GM21360 (cell line): Measurements from ENCODE around the gene TMEM191B.
"Not testable (repeated sequence)": the region's sequence is repeated elsewhere in the genome, so short reads cannot be mapped to it uniquely, and the experiment has no call there.

Experiments used
- ATAC-seq: cut with Tn5 transposase; IDR thresholded peaks from one replicate; pipeline ENCODE4 v1.9.1; 2021; ENCODE audit warnings: mild to moderate bottlenecking, moderate library complexity; ENCODE audit not compliant: unreplicated experiment

The TMEM191B gene

GRCh38 chr22:18527752-18528596, at the start of gene TMEM191B:
TMEM191B (plus strand) TSS chr22:18527802; CDS start chr22:18527981, 179 bp downstream.
- peak; percentile 20 for ATAC-seq

DNA sequence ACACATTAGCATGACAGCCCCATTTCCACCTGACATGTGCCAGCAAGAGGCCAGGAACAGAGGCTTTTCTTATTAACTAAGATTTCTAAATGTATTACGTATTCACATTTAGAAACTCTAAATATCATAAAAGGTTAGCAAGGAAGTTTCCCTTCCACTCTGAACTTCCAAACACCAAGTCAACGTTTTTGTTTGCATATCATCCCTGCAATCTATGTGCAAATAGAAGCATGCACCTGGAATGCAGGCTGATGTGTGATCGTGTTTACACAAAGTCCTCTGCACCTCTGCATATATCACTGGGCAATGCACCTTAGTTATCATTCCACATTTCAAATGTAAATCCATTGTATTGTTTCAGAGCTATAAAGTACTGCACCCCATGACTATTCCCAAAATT, 31.4 kb upstream of the TMEM191B start:
- ATAC-seq = not testable (repeated sequence)

GRCh38 chr22:18511327-18511726, 16.3 kb upstream of the TMEM191B start:
- ATAC-seq = not testable (repeated sequence)

- not testable (repeated sequence) for ATAC-seq
Observed at GRCh38 chr22:18512378-18512777, 15.2 kb upstream of the TMEM191B start.

DNA sequence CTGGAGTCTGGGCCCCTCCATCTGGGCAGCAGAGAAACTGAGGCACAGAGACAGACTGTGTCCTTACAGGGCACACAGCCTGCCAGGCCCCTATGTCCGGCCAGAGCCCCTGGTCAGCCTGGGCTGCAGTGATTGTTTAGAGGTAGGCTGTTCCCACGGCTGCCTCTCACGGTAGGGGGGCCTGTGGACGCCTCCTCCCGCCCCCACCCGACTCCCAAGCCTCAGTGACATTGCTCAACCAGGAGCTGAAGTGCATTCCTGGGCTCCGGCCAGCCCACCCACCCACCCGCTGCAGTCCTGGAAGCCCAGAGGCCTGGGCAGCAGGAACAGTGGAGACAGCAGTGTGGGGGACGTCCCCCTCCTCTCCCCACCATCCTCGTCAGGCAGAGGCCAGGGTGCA, 14.1 kb upstream of the TMEM191B start:
- ATAC-seq = not testable (repeated sequence)

DNA sequence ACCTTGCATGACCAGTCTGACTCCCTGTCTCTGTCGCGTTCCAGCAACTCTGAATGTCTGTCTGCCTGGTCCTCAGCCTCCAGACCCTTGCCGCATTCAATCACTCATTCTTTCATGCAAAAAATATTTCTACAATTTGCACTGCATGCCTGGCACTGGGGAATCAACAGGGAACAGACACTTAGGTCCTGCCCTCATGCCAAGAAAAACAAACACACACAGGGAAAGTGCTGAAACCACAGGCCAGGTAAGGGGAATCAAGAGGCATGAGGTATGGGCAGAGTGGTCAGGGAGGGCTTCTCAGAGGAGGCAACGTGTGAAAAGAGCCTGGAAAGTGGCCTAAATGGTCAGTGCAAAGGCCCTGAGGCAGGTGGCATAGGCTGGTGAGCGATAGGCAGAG, 9.5 kb upstream of the TMEM191B start, which contains the start of gene GGTLC3:
GGTLC3 (minus strand) TSS at position 101 of the 400 bp plus-strand sequence. CDS start 264 bp downstream, outside the sequence.
- not testable (repeated sequence) for ATAC-seq

- ATAC-seq = not testable (repeated sequence)
Observed at GRCh38 chr22:18522762-18523161, 4.8 kb upstream of the TMEM191B start.

- ATAC-seq = not testable (repeated sequence)
Observed at GRCh38 chr22:18523328-18523727, 4.3 kb upstream of the TMEM191B start.

DNA sequence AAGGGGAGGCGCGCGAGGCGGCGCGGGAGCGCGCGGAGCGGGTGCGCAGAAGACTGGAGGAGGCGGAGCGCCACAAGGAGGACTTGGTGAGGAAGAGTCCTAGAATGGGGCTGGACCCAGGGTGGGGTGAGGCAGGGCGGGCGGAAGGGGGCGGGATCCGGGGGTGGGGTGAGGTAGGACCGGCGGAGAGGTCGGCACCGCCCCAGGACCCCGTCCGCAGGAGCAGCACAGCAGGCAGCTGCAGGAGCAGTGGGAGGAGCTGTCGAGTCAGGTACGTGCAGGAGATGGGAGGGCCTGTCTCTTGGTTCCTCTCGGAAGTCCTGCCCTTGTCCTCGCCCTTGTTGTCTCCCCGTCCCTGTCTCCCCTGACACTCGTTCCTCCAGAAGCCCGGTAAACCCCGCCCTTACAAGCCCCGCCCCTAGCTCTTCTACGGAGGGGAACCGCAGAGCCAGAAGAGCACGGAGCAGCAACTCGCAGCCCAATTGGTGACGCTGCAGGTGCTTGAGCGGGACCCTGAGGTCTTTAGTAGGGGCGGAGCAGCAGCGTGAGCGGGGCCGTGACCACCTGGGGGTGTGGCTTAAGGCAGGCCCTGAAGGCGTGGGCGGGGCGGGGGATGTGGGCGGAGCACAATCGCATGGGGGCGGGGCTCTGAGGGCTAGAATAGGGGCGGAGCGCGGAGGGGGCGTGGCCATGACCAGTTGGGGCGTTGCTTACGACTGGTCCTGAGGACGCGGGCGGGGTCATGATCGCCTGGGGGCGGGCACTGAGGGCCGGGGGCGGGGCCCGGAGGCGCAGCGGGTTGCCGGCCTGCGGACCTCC, 1.2 kb downstream of the TMEM191B start:
- peak; percentile 75 for ATAC-seq

- ATAC-seq = peak; percentile 11
Observed at GRCh38 chr22:18529416-18530145, 2.0 kb downstream of the TMEM191B start.

- not testable (repeated sequence) for ATAC-seq
Observed at GRCh38 chr22:18533633-18534032, 6.0 kb downstream of the TMEM191B start.

DNA sequence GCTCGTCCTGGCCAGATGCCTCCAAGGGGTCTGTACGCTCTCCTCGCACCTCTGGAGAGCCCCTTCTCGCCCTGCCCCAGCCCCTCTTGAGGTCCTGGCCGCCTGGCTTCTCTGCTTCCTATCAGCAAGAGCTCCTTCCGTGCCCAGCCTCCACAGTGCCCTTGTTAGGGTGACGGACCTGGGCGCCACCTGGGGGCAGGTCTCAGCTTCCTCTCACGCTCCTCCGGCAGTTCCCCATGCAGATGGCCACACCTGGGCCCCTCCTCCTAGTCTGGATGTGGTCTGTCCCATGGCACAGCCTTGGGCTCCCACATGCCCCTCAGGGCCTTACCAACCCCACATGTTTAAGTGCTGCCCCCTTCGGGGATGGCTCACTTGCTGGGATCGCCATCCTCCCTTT, 6.7 kb downstream of the TMEM191B start:
- not testable (repeated sequence) for ATAC-seq

DNA sequence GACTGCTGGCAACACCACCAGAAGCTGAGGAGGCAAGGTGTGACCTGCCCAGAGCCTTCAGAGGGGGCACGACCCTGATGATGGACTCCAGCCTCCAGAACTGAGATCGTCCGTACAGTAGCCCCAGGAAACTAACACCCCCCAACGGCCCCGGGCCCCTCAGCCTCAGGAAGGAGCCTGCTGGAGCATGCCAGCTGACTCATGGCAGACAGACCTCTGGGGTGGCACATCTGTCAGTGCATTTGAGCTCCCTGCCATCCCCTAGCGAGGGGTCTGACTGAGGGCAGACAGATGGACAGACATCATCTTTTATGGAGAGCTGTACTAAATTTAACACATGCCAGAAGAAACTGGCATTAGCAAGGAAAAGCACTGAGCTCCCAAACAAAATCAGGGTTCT, 12.4 kb downstream of the TMEM191B start:
- ATAC-seq = not testable (repeated sequence)

DNA sequence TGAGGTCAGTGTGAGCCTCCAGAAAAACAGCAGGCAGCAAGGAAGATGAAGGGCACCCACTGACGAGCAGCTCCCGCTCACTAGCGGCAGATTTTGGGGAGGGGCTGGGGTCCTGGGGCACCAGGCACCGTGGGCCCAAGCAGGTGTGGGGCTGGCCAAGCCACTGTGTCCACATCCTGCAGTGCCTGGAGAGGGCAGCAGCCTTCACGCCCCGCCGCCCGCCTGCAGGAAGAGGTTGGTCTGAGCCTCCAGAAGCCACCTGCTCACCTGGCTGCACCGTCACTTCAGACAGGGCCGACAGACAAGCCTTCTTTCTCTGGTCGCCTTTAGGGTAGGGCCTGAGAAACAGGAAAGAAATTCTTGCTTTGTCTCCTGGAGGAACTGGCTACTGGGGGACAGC, 15.8 kb downstream of the TMEM191B start:
- not testable (repeated sequence) for ATAC-seq

DNA sequence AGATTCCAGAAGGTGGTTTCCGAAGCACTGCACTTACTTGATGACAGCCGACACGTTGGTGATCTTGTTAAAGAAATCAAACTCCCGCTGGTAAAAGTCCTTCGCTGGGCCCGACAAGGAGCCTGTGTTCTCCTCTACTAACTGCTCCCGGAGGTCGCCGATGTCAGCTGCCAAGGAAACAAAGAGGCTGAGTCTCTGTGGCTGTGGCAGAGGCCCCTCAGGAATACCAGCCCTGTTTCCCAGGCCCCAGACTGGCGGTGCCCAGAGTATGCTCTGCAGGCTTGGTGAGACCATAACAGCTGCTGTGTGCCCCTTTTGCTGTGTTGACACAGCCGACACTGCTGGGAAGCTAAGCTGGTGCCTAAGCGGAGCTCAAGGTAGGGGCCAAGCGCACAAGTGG, 17.0 kb downstream of the TMEM191B start:
- ATAC-seq = not testable (repeated sequence)

GRCh38 chr22:18549458-18550179, 22.0 kb downstream of the TMEM191B start:
- ATAC-seq = not testable (repeated sequence)

- ATAC-seq = not testable (repeated sequence)
Observed at GRCh38 chr22:18551046-18551445, 23.4 kb downstream of the TMEM191B start.

- not testable (repeated sequence) for ATAC-seq
Observed at GRCh38 chr22:18552839-18553597, 25.4 kb downstream of the TMEM191B start.
